CD14-positive monocyte (primary cell): ENCODE results near the gene IKZF1. TPM values are rescaled to one million over a fixed set of nuclear protein-coding genes. Genes with fewer than 3 reads are reported as not detected.

Experiments
- DNase-seq, 3 donors: peaks; one replicate each; pipeline ENCODE4 v3.0.0-alpha.2; 2011 to 2022
- H2AFZ ChIP-seq: 2 replicates; pipeline ENCODE4 v1.6.0; 2012; ENCODE audit warnings: mild to moderate bottlenecking, low read depth, low read length, inconsistent platforms; ENCODE audit not compliant: insufficient read depth, poor library complexity, severe bottlenecking
- H3K27ac ChIP-seq, 2 donors: 1 replicate in 1 of 2; 2 replicates in 1 of 2; pipeline ENCODE4 v1.5.1; 2012 to 2013; ENCODE audit warnings: low read length in 2 of 2, control low read depth in 1 of 2, inconsistent platforms in 1 of 2, low read depth in 1 of 2, mild to moderate bottlenecking in 1 of 2
- H3K27me3 ChIP-seq, 2 donors: one replicate each; pipeline versions ENCODE4 v1.6.0 to v1.6.1; 2011 to 2013; ENCODE audit warnings: low read length in 2 of 2; ENCODE audit not compliant: control insufficient read depth in 2 of 2, insufficient read depth in 2 of 2
- H3K36me3 ChIP-seq, 2 donors: replicated peaks in 1 of 2; 1 replicate in 1 of 2; 2 replicates in 1 of 2; pipeline versions ENCODE4 v1.5.1 to v1.6.1; 2012 to 2013; ENCODE audit warnings: low read length in 2 of 2, control low read depth in 1 of 2, inconsistent platforms in 1 of 2, mild to moderate bottlenecking in 1 of 2; ENCODE audit not compliant: insufficient read depth in 2 of 2, control insufficient read depth in 1 of 2
- H3K4me1 ChIP-seq, 2 donors: 1 replicate in 1 of 2; 2 replicates in 1 of 2; pipeline versions ENCODE4 v1.5.1 to v1.6.1; 2012 to 2013; ENCODE audit warnings: low read length in 2 of 2, control low read depth in 1 of 2, inconsistent platforms in 1 of 2, mild to moderate bottlenecking in 1 of 2, moderate library complexity in 1 of 2; ENCODE audit not compliant: insufficient read depth in 2 of 2, control insufficient read depth in 1 of 2
- H3K4me2 ChIP-seq: replicated peaks from 2 replicates; pipeline ENCODE3; 2012; ENCODE audit warnings: low read length, moderate library complexity, mild to moderate bottlenecking; ENCODE audit not compliant: poor library complexity, severe bottlenecking; ENCODE audit errors: extremely low read depth
- H3K4me3 ChIP-seq, 3 experiments: fragments of 200-600 bp in 1 of 3; sonication (generic) in 1 of 3; replicated peaks in 1 of 3; 1 replicate in 2 of 3; 2 replicates in 1 of 3; pipeline ENCODE4 v1.5.1; 2011 to 2013; ENCODE audit warnings: low read length in 3 of 3, mild to moderate bottlenecking in 3 of 3, control low read depth in 2 of 3, low read depth in 2 of 3, inconsistent platforms in 1 of 3, moderate library complexity in 1 of 3
- H3K79me2 ChIP-seq: 2 replicates; pipeline ENCODE4 v1.6.0; 2012; ENCODE audit warnings: mild to moderate bottlenecking, control low read depth, inconsistent platforms, low read length, moderate library complexity; ENCODE audit not compliant: insufficient read depth
- H3K9ac ChIP-seq: 2 replicates; pipeline ENCODE4 v1.6.0; 2017; ENCODE audit warnings: low read length, mild to moderate bottlenecking; ENCODE audit not compliant: insufficient read depth, poor library complexity, severe bottlenecking
- H3K9me3 ChIP-seq, 2 donors: replicated peaks in 1 of 2; 1 replicate in 1 of 2; 2 replicates in 1 of 2; pipeline versions ENCODE4 v1.5.1 to v1.6.1; 2012 to 2013; ENCODE audit warnings: low read length in 2 of 2, control low read depth in 1 of 2; ENCODE audit not compliant: control insufficient read depth in 1 of 2, insufficient read depth in 1 of 2
- H4K20me1 ChIP-seq: 2 replicates; pipeline ENCODE4 v1.6.0; 2012; ENCODE audit warnings: mild to moderate bottlenecking, low read length, control low read depth, moderate library complexity; ENCODE audit not compliant: insufficient read depth
- H3K27ac Mint-ChIP-seq, 7 donors: one replicate each; pipeline ENCODE4 v1.8.0; 2020; ENCODE audit warnings: mild to moderate bottlenecking in 7 of 7, mixed read lengths in 7 of 7, moderate library complexity in 6 of 7, inconsistent platforms in 2 of 7
- H3K27me3 Mint-ChIP-seq, 3 donors: one replicate each; pipeline ENCODE4 v1.8.0; 2021 to 2022; ENCODE audit warnings: low read depth in 3 of 3, mild to moderate bottlenecking in 3 of 3, mixed read lengths in 3 of 3, moderate library complexity in 3 of 3, inconsistent platforms in 1 of 3
- H3K36me3 Mint-ChIP-seq, 2 donors: one replicate each; pipeline ENCODE4 v1.8.0; 2020; ENCODE audit warnings: mixed read lengths in 2 of 2, inconsistent platforms in 1 of 2, mild to moderate bottlenecking in 1 of 2
- H3K4me1 Mint-ChIP-seq: one replicate; pipeline ENCODE4 v1.8.0; 2020; ENCODE audit warnings: mild to moderate bottlenecking, mixed read lengths
- H3K4me3 Mint-ChIP-seq, 2 donors: one replicate each; pipeline ENCODE4 v1.8.0; 2020; ENCODE audit warnings: mild to moderate bottlenecking in 2 of 2, mixed read lengths in 2 of 2, moderate library complexity in 1 of 2
- H3K9me3 Mint-ChIP-seq, 7 donors: one replicate each; pipeline ENCODE4 v1.8.0; 2020 to 2022; ENCODE audit warnings: mixed read lengths in 7 of 7, mild to moderate bottlenecking in 6 of 7, moderate library complexity in 6 of 7, inconsistent platforms in 2 of 7
- WGBS: methylation state at CpG from one replicate; pipeline ENCODE4 v1.1.5; 2013; ENCODE audit warnings: missing lambda C conversion rate; ENCODE audit not compliant: insufficient coverage; 5-methylcytosine and 5-hydroxymethylcytosine counted together
- intact Hi-C, 2 donors: fragments of 100-400 bp; cut with micrococcal nuclease; formaldehyde crosslinking; loops; one replicate each; pipeline versions ENCODE4 v1.15.0 to v1.15.1; 2023
- polyA plus RNA-seq, 3 donors: library from polyadenylated mRNA; depleted of rRNA in 1 of 3; unstranded in 2 of 3; stranded (reverse) in 1 of 3; fragments of 300-500 nt in 2 of 3; fragments of >200 nt in 1 of 3; fragmentation: Illumina TruSeq in 2 of 3; gene quantifications; 1 replicate in 2 of 3; 2 replicates in 1 of 3; pipeline ENCODE4 v1.2.3, GENCODE V29; 2012 to 2021
- TF ChIP-seq, protein P1 (sequence below): fragments of 200-600 bp; IDR thresholded peaks from one replicate; pipeline ENCODE4 v1.8.0; 2022; ENCODE audit warnings: antibody characterized with exemption, mild to moderate bottlenecking

The IKZF1 gene
- polyA plus RNA-seq, 3 donors = 38.4 to 130 (median 80.2) TPM

DNA sequence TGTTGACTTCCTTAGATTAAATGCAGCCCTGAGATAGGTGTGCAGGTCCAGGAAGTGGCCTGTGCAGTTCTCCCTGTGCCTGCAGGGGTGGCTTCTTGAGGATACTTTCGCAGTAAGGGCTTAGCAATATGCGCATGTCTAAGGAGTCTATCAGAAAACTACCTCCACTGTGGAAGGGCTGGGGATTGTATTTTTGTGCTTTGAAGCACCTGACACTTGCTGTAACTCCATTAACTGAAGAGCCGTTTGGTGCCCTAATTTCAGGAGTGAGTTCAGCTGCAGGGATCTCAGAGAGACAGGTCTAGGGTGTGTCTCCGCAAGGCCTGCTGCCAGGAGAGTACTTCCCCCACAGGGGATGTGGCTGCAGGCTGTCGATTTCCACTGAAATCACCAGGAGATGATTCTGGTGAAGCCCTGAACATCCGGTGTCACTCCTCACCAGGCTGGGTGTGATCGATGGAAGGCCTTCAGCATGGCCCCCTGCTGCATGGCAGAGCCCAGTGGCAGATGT is 35.5 kb downstream of the IKZF1 start:
- H3K9ac ChIP-seq = no peak overlapping the region
- peaks cover 61 to 76% of the 10 kb centered on the region in 2 donors for H3K4me1 ChIP-seq
- H4K20me1 ChIP-seq = peaks cover 100% of the 10 kb centered on the region
- peak overlapping the region; percentile 37 to 72 for H3K27ac ChIP-seq
- 24% methylated on average over 6 of the region's 7 CpGs for WGBS
- H3K79me2 ChIP-seq = peaks cover 100% of the 10 kb centered on the region
- peak overlapping the region; percentile 12 for H3K4me2 ChIP-seq
- no peak overlapping the region for H2AFZ ChIP-seq
- Mint-ChIP-seq H3K27me3 (no peaks in the 10 kb centered on the region), H3K9me3 (no peaks in the 10 kb centered on the region), H3K4me3 (no peak overlapping the region), H3K36me3 (peaks cover 37 to 54% of the 10 kb centered on the region in 2 donors), H3K27ac (peak overlapping the region; percentile 15 to 87 (median 76)), H3K4me1 (peaks cover 80% of the 10 kb centered on the region)
- H3K36me3 ChIP-seq = peaks cover 11 to 52% of the 10 kb centered on the region in 2 donors
- DNase-seq = no peak
- no peaks in the 10 kb centered on the region for H3K27me3 ChIP-seq
- no peak overlapping the region for H3K4me3 ChIP-seq
- TF ChIP-seq, protein P1, sequence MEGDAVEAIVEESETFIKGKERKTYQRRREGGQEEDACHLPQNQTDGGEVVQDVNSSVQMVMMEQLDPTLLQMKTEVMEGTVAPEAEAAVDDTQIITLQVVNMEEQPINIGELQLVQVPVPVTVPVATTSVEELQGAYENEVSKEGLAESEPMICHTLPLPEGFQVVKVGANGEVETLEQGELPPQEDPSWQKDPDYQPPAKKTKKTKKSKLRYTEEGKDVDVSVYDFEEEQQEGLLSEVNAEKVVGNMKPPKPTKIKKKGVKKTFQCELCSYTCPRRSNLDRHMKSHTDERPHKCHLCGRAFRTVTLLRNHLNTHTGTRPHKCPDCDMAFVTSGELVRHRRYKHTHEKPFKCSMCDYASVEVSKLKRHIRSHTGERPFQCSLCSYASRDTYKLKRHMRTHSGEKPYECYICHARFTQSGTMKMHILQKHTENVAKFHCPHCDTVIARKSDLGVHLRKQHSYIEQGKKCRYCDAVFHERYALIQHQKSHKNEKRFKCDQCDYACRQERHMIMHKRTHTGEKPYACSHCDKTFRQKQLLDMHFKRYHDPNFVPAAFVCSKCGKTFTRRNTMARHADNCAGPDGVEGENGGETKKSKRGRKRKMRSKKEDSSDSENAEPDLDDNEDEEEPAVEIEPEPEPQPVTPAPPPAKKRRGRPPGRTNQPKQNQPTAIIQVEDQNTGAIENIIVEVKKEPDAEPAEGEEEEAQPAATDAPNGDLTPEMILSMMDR = no peak
- no peaks in the 10 kb centered on the region for H3K9me3 ChIP-seq
- intact Hi-C loops = loop anchor here in 1 of 2 donors (5.0 kb wide), 1 partner anchor 38 kb away; the partner anchor contains the start of gene IKZF1

DNA sequence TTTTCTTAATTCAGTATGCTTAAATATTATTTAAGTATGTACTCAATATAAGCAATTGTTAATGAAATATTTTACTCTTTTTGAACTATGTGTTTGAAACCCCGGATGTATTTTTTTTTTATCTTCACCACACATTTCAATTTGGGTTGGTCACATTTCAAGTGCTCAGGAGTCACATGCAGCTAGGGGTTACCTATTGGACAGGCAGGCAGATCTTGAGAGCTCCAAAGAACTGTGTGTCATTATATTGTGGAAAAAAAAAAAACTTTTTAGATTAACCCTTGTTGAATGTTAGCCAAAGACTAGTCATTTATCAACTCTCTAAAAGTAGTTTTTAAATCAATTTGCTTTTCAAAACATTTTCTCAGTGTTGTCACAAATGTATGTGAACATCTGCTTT is 37.2 kb downstream of the IKZF1 start:
- peaks cover 14 to 57% of the 10 kb centered on the region in 2 donors for H3K36me3 ChIP-seq

More for the DNA sequence above, 37.2 kb downstream of the IKZF1 start:
- no peak overlapping the region for H3K4me3 Mint-ChIP-seq
- TF ChIP-seq, protein P1 = no peak
- Histone ChIP-seq H4K20me1 (peaks cover 100% of the 10 kb centered on the region), H3K4me3 (no peak overlapping the region), H3K9ac (no peak overlapping the region), H3K9me3 (no peaks in the 10 kb centered on the region), H3K27ac (peak overlapping the region in 1 of 2 donors; percentile 74), H2AFZ (no peak overlapping the region), H3K4me1 (peaks cover 44 to 59% of the 10 kb centered on the region in 2 donors), H3K4me2 (no peak overlapping the region), H3K79me2 (peaks cover 100% of the 10 kb centered on the region), H3K27me3 (no peaks in the 10 kb centered on the region)
- H3K27ac Mint-ChIP-seq = peak overlapping the region in 2 of 7 donors; percentile 83 to 94
- intact Hi-C loops = loop anchor here in 1 of 2 donors (5.0 kb wide), 1 partner anchor 39 kb away; the partner anchor contains the start of gene IKZF1
- no peak for DNase-seq
- peaks cover 81% of the 10 kb centered on the region for H3K4me1 Mint-ChIP-seq
- no CpG with 5 or more reads among the region's 1 CpG for WGBS
- peaks cover 46 to 62% of the 10 kb centered on the region in 2 donors for H3K36me3 Mint-ChIP-seq
- H3K9me3 Mint-ChIP-seq = no peaks in the 10 kb centered on the region
- H3K27me3 Mint-ChIP-seq = no peaks in the 10 kb centered on the region
